Measurements from ENCODE around the gene P2RY8.
"Not testable (repeated sequence)": the region's sequence is repeated elsewhere in the genome, so short reads cannot be mapped to it uniquely, and the experiment has no call there.

Gene P2RY8

DNA sequence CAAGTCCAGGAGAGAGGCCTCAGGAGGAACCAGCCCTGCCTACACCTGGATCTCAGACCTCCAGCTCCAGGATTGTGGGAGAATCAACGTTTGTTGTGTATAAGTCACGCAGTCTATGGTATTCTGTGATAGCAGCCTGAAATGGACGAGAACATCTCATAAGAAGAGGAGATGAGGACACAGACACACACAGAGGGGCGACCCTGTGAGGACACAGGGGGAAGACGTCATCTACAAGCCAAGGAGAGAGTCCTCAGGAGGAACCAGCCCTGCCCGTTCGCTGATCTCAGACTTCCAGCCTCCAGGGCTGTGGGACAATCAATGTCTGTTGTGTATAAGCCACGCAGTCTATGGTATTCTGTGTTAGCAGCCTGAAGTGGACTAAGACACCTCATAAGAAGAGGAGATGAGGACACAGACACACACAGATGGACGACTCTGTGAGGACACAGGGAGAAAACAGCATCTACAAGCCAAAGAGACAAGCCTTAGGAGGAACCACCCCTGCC, 20.3 kb downstream of the P2RY8 start:
- DNase-seq = no peak

DNA sequence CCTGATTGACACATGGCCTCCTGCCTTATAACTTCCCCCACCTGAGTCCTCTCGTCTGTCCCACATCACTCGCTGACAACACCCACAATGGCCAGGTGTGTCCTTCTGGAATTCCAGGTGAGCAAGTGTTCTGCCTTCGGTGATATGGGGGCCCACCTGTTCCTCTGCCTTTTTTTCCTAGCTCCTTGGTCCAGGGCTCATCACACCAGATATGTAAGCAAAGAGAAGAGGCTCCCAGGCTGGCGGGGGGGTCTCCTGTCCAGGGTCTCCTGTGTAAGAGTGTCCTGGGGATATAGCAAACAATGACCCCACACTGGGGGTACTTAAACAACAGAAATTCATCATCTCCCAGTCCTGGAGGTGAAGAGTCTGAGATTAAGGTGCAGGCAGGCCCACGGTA, 25.2 kb downstream of the P2RY8 start:
- DNase-seq = no peak

DNA sequence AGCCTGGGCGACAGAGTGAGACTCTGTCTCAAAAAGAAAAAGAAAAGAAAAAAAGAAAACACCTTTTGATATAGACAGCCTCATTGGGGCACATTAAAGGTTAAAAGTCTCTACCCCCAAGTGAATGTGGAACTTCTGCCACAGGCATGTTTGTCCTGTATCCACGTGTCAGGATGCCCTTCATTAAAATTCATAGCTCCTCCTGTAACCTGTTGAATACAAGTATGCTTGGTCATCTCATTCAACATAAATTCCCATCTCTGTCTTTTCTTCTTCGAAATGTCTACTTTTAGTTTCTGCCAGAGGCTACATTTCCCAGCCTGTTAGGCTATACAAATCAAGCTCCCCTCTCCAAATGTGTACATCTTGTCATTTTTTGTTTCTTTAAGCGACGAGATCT, 25.8 kb downstream of the P2RY8 start:
- no peak for DNase-seq

DNA sequence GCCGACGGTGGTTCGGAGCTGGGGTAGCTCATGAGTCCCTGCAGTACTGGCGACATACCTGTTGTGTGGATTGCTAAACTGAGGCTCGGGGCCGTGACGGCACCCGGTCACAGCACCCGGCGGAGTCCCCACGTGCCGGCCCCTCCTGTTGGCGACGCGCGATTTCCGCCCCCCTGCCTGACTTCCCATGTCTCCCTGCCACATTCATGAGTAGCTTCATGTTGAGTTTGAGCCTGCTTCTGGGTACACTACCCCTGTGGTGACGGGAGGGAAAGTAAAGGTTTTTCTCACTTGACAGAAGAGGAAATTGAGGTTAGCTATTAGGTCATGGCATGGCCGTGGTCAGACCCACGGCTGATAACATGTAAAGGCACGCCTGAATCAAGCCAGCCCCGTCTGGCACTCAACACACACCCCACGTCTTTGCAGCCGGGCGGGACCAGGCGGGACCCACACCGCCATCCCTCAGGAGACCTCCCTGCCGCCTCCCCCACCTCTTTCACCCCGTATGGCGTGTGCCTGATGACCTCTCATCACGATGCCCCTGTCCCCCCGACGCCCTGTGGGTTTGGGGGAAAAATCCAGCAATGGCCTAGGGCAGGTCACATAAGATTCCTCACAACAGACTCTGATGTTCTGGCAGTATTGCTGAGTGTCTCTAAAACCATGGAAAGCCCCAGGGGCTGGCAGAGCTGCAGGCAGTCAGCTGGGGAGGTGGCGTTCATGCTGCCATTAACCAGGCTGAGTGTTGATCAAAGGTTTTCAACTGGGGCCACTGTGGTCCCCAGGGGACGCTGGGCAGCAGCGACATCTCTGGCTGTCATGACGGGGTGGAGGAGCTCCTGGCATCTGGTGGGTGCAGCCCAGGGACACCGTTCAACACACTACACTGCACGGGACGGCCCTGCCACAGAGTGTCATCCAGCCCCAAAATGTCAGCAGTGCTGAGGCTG, 29.2 kb downstream of the P2RY8 start:
- no peak for DNase-seq

DNA sequence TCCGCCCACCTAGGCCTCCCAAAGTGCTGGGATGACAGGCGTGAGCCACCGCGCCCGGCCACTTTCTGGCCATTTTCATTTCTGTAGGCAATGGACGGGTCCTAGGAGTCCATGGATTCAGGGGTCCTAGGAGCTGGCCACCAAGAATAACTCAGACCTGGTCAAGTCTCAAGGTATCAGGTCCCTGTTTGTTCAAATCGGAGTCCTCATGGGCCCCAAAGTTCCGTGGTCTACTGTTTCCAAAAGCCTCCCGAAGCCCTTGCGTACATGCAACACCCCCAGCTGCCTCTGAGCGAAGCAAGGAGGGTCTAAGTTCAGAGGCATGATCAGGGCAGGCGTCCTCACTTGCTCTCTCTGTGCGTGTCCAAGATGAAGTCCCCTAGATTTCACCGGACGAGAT, 30.1 kb downstream of the P2RY8 start:
- no peak for DNase-seq

DNA sequence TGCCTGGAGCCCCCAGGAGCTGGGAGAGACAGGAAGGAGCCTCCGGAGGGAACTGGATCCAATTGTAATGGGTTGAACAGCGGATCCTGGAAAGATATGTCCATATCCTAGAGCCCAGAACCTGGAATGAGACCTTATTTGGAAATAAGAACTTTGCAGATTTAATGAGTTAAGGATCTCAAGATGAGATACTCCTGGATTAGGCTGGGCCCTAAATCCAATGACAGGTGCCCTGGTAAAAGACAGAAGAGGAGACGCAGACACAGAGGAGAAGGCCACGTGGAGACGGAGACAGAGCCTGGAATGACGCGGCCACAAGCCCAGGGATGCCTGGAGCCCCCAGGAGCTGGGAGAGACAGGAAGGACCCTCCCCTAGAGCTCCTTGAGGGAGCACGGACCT, 34.1 kb downstream of the P2RY8 start:
- DNase-seq = no peak

DNA sequence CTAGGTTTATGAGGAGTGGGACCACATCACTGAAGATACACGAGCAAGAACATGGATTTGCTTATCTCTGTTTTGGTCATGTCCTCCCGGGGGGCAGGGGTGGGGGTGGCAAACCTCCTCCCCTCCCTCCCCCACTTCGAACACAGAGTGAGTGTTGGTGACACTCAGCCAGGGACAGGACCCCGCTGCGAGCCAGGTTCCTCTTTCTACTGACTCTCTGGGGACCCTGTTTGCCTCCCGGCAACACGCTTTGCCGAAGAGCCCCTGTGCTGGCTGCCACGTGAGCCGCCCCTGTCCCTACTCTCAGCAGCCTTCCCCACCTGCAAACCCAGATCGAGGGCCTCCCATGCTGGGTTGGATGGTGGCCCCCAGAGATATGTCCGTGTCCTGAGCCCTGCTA, 34.7 kb downstream of the P2RY8 start:
- DNase-seq = no peak

DNA sequence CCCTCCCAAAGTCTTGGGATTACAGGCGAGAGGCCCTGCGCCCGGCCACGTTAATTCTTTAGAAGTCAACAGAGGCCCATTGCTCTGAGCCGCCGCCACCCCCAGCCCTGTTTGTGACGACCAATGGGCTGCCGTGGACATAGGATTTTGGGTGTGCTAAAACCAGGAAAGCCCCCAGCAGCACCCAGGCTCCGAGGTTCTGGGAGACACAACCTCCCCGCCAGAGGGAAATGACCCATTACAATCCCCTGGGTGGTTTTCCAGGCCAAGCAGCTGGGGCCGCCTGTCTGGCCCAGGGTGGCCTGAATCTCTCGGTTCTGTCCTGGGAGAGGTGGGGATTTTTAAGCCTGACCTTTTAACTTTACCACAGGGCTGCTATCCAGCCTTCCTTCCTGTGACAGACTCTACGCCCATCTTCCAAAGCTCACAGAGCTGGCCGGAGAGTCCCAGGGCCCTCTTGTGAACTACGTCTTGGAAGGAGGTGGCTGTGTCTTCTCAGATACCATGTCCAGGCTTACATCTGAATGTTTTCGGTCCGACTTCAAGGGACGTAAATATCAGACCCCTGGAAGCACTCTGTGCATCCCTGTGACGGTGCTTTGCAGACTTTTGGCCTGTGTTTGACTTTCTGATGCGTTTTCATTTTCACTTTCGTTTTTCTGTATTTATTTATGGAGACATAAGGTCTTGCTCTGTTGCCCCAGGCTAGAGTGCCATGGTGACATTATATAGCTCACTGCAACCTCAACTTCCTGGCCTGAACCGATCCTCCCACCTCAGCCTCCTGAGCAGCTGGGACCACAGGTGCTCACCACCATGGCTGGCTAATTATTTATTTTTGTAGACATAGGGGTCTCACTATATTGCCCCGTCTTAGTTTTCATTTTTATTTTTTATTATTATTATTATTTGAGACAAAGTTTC, 36.0 kb downstream of the P2RY8 start:
- DNase-seq = no peak

DNA sequence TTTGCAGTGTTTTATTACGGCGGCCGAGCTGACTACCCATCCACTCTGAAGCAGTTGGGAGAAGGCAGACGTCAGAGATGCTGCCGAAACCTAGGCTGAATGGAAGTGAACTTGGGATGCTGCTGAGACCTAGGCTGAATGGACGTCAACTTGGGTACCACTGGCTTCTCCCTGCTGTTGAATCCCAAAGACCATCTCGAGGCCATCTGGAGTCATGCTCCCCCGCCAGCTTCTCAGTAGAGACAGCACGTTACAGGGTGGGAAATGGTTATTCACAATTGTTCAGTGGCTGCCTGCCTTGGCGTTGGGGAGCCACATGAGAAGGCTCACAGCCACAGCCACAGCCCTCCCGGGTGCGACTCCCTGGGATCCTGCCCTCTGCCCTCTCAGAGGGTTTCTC, 40.9 kb downstream of the P2RY8 start:
- no peak for DNase-seq

DNA sequence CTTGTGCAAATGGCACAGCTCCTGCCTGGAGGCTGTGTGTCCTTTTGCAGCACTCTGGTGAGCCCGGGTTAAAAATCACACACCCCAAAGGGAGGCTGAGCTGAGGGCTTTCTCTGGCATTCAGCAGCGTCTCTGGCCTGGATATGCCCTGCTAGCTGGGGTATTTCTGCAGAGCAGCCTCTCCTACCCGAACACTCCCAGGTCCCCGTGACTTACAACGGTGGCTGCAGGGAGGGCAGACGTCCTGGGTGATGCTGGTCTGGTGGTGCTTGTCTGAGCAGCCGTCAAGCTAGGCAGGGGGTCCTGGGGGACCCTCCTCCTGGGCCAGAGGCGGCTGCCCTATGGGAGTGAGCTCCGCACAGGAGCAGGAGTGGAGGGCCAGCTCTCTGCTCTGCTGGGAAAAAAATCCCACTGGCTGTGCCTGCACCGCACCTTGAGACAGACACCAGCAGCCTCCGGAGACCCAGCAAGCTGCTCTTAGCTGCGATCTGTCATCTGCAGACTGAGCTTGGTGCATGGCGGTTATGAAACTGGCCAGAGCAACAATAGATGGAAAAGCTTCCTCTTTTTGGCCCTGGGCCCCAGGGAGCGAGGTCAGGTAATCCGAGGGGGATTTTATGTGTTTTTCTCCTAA, 43.0 kb downstream of the P2RY8 start:
- DNase-seq = no peak

DNA sequence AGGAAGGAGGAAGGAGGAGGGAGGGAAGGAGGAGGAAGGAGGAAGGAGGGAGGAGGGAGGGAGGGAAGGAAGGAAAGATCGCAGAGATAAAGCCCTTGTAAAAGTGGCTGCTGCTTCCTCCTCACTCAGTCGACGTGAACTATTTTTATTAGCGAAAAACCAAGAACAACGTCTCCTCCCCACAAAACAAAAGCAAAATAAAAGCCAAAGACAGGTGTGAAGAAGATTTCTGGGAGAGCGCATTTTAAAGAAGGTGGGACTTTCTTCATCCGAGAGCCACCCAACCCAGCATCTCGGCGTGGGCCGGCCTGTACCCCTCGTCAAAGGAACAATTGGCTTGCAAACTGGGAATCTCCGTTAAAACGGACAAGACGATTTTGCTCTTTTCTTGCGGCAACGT, 43.6 kb downstream of the P2RY8 start:
- DNase-seq = no peak

DNA sequence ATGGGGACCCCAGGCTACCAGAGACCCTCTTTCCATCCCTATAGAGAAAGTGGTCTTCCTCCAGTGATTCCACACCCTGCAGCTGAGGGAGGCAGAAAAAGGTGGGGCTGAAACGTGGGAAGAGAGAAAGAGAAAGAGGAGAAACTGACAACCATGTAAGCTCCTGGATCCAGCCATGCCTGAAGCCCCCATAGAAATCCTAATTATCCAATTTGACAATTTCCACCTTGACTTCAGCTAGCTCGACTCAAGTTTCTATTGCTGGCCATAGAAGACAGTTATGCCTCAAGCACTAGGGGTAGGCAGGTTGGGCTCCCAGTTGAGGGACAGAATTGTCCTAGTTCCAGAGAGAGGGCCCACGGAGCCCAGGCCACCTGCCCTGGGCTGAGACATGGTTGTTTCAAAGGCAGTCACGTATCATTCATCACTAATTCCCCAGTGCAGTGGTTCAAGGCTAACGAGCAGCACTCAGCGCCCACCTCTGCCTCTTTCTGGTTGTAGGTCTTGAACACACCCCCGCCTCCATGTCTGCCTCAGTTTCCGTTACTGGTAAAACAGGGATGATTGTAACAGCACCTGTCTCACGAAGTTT, 44.5 kb downstream of the P2RY8 start:
- DNase-seq = no peak

DNA sequence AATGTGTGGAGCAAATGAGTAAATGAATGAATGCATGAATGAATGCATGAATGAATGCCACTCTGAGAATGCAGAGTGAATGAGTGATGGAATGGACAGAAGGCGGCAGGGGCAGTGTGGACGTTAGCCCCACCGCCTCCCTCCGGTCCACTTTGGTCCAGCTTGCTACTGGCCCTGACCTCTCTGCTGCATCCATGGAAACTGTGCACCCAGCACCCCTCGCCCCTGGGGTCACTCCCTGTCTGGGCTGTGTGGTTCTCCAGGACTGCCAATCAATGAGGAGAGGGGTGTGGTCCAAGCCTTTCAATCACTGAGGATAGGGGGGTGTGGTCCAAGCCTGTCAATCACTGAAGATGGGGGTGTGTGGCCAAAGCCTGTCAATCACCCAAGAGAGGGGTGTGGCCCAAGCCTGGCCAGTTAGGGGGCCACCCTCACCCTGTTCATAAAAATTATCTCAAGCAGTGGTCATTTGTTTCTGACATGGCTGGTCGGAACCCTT, 45.1 kb downstream of the P2RY8 start:
- no peak for DNase-seq

DNA sequence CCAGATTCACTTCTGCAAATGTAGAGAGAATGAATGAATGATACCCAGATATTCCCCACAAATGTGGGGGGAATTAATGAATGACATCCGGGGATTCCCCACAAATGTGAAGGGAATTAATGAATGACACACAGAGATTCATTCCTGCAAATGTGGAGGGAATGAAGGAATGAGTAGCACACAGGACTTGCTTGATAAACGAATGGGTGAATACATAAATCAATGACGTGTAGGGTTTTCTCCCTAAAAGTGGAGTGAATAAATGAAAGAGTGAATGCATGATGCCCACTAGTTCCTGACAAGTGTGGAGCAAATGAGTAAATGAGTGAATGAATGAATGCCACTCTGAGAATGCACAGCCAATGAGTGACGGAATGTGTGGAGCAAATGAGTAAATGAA, 45.7 kb downstream of the P2RY8 start:
- DNase-seq = not testable (repeated sequence)

DNA sequence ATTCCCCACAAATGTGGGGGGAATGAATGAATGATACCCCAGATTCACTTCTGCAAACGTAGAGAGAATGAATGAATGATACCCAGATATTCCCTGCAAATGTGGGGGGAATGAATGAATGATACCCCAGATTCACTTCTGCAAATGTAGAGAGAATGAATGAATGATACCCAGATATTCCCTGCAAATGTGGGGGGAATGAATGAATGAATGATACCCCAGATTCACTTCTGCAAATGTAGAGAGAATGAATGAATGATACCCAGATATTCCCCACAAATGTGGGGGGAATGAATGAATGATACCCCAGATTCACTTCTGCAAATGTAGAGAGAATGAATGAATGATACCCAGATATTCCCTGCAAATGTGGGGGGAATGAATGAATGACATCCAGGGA, 46.3 kb downstream of the P2RY8 start:
- not testable (repeated sequence) for DNase-seq

DNA sequence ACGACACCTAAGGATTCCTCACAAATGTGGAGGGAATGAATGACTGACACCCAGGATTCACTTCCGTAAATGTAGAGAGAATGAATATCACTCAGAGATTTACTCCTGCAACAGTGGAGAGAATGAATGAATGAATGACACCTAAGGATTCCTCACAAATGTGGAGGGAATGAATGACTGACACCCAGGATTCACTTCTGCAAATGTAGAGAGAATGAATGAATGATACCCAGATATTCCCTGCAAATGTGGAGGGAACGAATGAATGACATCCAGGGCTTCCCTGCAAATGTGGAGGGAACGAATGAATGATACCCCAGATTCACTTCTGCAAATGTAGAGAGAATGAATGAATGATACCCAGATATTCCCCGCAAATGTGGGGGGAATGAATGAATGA, 47.6 kb downstream of the P2RY8 start:
- not testable (repeated sequence) for DNase-seq

DNA sequence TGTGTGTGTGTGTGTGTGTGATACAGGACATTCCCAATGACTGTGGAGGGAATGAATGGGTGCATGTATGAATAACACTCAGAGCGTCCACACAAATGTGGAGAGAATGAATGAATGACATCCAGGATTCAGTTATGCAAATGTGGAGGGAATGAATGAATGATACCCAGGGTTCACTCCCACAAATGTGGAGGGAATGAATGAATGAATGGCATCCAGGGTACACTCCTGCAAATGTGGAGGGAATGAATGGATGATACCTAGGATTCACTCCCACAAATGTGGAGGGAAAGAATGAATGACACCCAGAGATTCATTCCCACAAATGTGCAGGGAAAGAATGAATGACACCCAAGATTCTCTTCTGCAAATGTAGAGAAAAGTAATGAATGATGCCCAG, 48.2 kb downstream of the P2RY8 start:
- no peak for DNase-seq

DNA sequence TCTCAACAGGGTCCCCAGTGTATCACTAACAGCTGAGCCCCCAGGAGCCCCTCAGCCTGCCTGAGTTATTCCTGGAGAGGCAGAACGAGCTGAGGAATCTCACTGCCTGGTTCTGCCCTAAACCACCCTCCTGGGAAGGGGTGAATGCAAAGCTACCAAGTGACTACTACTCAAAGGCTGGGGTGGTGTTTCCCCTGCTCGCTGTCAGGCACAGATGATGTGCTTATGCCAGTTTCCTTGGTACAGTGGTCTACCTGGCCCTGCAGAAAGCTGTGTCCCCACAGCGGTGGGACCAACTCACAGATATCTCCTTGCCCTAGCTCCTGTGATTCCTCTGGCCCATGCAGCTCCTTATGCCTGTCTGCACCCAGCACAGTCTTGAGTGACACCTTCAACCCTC, 48.8 kb downstream of the P2RY8 start:
- no peak for DNase-seq

DNA sequence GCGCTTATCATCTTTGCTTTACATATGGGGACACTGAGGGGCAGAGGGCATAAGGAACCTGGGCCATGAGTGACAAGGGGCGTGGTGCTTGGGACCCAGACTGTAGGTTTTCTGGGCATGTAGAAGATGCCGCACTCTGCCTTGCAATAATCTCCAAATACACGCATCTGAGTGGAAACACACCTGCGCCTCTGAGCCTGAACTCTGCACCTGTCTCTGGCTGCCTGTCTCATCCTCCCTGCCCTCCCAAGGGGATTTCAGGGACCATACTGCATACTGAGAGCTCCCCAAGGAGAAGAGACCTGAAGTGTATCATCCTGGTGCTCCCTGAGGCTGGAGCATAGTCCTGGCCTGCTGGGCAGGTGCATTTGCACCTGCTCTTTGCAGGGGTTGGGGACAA, 49.6 kb downstream of the P2RY8 start:
- DNase-seq = no peak

DNA sequence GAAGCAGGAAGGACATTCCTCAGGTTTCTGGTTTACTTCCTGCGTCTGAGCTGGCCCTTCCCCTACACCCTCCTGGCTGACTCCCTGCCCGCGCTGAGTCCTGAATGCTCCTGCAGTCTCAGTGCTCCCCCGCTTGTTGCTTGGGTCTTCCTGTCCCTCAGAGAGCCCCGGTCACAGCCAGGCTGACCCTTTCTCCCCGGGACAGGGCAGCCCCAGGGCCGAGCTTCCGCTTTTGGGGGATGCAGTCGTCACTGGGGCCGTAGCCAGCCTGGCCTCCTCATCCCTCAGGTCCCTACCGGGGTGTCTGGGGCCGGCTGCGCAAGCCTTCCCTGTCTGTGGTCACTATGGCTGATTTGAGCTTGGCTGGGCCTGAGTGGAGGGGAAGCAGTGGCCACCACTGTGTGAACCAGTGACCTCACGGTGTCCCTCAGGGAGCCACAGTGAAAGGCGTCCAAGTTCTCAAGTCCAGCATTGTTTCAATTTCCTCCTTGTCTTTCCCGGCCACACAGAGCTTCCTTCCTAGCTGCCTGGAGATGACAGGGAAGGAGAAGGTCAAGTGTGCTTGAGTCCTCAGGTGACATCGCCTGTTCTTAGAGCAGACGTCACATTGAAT, 50.1 kb downstream of the P2RY8 start:
- no peak for DNase-seq

DNA sequence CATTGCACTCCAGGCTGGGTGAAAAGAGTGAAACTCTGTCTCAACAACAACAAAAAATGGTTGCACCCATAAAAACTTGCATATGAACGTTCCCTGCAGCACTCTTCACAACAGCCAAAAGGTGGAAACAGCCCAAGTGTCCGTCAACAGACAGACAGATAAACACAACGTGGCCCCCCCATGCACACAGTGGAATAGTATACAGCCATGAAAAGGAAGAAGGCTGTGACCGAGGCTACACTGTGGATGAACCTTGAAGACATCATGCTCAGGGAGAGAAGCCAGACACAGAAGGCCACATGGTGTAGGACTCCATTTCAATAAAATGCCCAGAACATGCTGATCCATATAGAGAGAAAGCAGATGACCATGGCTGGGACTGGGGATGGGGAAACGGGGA, 50.8 kb downstream of the P2RY8 start:
- no peak for DNase-seq

DNA sequence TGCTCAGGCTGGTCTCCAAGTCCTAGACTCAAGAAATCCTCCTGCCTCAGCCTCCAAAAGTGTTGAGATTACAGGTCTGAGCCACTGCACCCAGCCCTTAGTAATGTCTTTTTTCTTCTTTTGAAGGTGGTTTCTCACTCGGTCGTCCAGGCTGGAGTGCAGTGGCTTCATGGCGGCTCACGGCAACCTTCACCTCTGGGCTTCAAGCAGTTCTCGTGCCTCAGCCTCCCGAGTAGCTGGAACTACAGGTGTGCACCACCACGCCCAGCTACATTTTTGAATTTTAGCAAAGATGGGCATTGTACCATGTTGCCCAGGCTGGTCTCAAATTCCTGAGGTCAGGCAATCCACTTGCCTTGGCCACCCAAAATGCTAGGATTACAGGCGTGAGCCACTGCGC, 52.0 kb downstream of the P2RY8 start:
- no peak for DNase-seq
